Spleen (tissue), 7 donors: ENCODE data around the gene FSTL3.

Experiments
- CTCF ChIP-seq, 11 experiments: fragments of 200-600 bp in 7 of 11; fragments of 450-650 bp in 4 of 11; sonication (generic) in 4 of 11; IDR thresholded peaks in 8 of 11; conservative IDR thresholded peaks in 3 of 11; 1 replicate in 7 of 11; 2 replicates in 4 of 11; pipeline versions ENCODE4 v1.4.0 to v1.8.0; 2016 to 2021; ENCODE audit warnings: antibody characterized with exemption in 11 of 11, inconsistent platforms in 4 of 11, mild to moderate bottlenecking in 1 of 11
- POLR2A ChIP-seq, 3 donors: fragments of 450-650 bp; IDR thresholded peaks; one replicate each; pipeline ENCODE4 v1.5.1; 2017; ENCODE audit warnings: antibody characterized with exemption in 3 of 3, mild to moderate bottlenecking in 1 of 3
- donor health status: DM: no; HTN: no; CAD: no; lungs with moderate emphysema.
- donor health status: DM: no; HTN: no; CAD: no.
- donor health status: DM: no; HTN: no; CAD: no.

GRCh38 chr19:715347-715746 is 39.2 kb downstream of the FSTL3 start:
- TF ChIP-seq CTCF (IDR thresholded peaks at IDR 0.05 in 8 of 11, conservative IDR thresholded peaks at IDR 0.05 in 3 of 11) (no peak), POLR2A (IDR thresholded peaks at IDR 0.05) (no peak)
